ENCODE data around the gene CSF2. TPM values are rescaled to one million over a fixed set of nuclear protein-coding genes. Genes with fewer than 3 reads are reported as not detected.

The CSF2 gene
- total and polyA plus RNA-seq, 2 of the 4 experiments (the other 2 are of a cell fraction): 0.31 TPM; not detected in 1

DNA sequence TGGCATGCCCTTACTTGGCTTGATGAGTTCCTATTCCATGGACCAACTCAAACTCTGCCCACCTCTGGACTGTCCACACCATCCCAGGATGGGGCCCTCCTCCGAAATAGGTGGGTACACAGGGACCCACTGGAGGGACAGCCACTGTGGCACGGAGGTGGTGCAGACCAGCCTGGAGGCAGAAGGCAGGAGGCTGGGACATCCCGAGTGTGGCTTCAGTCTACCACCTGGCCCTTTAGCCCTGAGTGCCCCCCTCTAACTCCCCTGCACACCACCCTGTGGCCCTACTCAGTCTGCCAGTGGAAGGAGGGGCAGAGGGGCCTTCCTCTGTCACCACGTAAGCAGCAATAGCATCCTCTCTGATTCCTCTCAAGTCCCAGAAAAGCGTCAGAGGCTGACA, 9.4 kb upstream of the CSF2 start:
- TF ChIP-seq FOS (IDR thresholded peaks at IDR 0.05; ENCODE audit: low read depth, low read length) (no peak), MXI1 (IDR thresholded peaks at IDR 0.05; ENCODE audit: borderline replicate concordance, low read depth, low read length) (no peak), MAZ (IDR thresholded peaks at IDR 0.05; ENCODE audit: borderline replicate concordance, low read depth, low read length) (no peak), BHLHE40 (IDR thresholded peaks at IDR 0.05; ENCODE audit: low read depth, low read length) (no peak), RCOR1 (IDR thresholded peaks at IDR 0.05; ENCODE audit: insufficient replicate concordance, low read length) (no peak), POLR2A (IDR thresholded peaks at IDR 0.05; ENCODE audit: low read depth, low read length) (no peak), CHD1 (IDR thresholded peaks at IDR 0.05; ENCODE audit: low read depth, low read length) (no peak), RAD21 (IDR thresholded peaks at IDR 0.05; ENCODE audit: low read length) (no peak), CEBPB (IDR thresholded peaks at IDR 0.05; ENCODE audit: low read depth, low read length) (no peak), SMC3 (IDR thresholded peaks at IDR 0.05; ENCODE audit: low read depth, low read length) (no peak), MAFK (IDR thresholded peaks at IDR 0.05; ENCODE audit: low read depth, low read length) (no peak), NFE2L2 (IDR thresholded peaks at IDR 0.05; ENCODE audit: low read depth, low read length) (no peak)
- TF ChIP-seq, protein P1, sequence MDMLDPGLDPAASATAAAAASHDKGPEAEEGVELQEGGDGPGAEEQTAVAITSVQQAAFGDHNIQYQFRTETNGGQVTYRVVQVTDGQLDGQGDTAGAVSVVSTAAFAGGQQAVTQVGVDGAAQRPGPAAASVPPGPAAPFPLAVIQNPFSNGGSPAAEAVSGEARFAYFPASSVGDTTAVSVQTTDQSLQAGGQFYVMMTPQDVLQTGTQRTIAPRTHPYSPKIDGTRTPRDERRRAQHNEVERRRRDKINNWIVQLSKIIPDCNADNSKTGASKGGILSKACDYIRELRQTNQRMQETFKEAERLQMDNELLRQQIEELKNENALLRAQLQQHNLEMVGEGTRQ (IDR thresholded peaks at IDR 0.05; ENCODE audit: low read depth, low read length): no peak
- TF ChIP-seq, protein P2, sequence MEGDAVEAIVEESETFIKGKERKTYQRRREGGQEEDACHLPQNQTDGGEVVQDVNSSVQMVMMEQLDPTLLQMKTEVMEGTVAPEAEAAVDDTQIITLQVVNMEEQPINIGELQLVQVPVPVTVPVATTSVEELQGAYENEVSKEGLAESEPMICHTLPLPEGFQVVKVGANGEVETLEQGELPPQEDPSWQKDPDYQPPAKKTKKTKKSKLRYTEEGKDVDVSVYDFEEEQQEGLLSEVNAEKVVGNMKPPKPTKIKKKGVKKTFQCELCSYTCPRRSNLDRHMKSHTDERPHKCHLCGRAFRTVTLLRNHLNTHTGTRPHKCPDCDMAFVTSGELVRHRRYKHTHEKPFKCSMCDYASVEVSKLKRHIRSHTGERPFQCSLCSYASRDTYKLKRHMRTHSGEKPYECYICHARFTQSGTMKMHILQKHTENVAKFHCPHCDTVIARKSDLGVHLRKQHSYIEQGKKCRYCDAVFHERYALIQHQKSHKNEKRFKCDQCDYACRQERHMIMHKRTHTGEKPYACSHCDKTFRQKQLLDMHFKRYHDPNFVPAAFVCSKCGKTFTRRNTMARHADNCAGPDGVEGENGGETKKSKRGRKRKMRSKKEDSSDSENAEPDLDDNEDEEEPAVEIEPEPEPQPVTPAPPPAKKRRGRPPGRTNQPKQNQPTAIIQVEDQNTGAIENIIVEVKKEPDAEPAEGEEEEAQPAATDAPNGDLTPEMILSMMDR (conservative IDR thresholded peaks at IDR 0.05; ENCODE audit: low read depth, low read length): no peak
- TF ChIP-seq, protein P3, sequence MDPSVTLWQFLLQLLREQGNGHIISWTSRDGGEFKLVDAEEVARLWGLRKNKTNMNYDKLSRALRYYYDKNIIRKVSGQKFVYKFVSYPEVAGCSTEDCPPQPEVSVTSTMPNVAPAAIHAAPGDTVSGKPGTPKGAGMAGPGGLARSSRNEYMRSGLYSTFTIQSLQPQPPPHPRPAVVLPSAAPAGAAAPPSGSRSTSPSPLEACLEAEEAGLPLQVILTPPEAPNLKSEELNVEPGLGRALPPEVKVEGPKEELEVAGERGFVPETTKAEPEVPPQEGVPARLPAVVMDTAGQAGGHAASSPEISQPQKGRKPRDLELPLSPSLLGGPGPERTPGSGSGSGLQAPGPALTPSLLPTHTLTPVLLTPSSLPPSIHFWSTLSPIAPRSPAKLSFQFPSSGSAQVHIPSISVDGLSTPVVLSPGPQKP (IDR thresholded peaks at IDR 0.05; ENCODE audit: borderline replicate concordance, low read depth, low read length): no peak

More for the DNA sequence above, 9.4 kb upstream of the CSF2 start:
- no peak overlapping the region for H2BK5ac ChIP-seq (ENCODE audit: low read depth, low read length, poor library complexity, severe bottlenecking)
- H3K14ac ChIP-seq (replicated peaks; ENCODE audit: low read depth, low read length): no peak overlapping the region
- no peak overlapping the region for H3K27ac ChIP-seq (ENCODE audit: insufficient read depth, low read length)
- H3K23ac ChIP-seq (ENCODE audit: low read depth, low read length): no peak overlapping the region
- in situ Hi-C loops (cut with MboI; ENCODE audit: low sequenced_read_pairs): loop anchor here (10.0 kb wide), 1 partner anchor 301 kb away; the partner anchor contains the start of gene SLC22A5
- no peak overlapping the region for H3K9ac ChIP-seq (ENCODE audit: low read depth, low read length)
- H2AK9ac ChIP-seq (replicated peaks; ENCODE audit: low read depth, low read length, poor library complexity): peak overlapping the region; percentile 34
- dilution Hi-C loops (cut with HindIII; ENCODE audit: low sequenced_read_pairs, unreplicated experiment): no loop called here
- BruUV-seq (replicated peaks): no TSS peak
- no peak overlapping the region for H4K91ac ChIP-seq (ENCODE audit: insufficient read depth, low read depth, low read length)
- no peak for ATAC-seq (ENCODE audit: low read depth)
- intact Hi-C loops (cut with micrococcal nuclease): loop anchor here (2.0 to 10.0 kb wide), 3 partner anchors 117 to 431 kb away; partner anchors contain the start of gene IRF1
- peak overlapping the region; percentile 5; the same call in 1 of the 2 replicates for H2AK5ac ChIP-seq (ENCODE audit: low read depth, low read length)
- no peaks in the 10 kb centered on the region for H3K79me1 ChIP-seq (ENCODE audit: low read depth in 1 of 2, low read length in 2 of 2)
- H2AFZ ChIP-seq (replicated peaks; ENCODE audit: low read length, poor library complexity): peak overlapping the region; percentile 26
- DNase-seq: no peak
- no peak overlapping the region for H3K18ac ChIP-seq (ENCODE audit: low read depth, low read length)
- H4K5ac ChIP-seq (ENCODE audit: low read depth, low read length): no peak overlapping the region
- no peak overlapping the region for H2BK15ac ChIP-seq (ENCODE audit: low read depth, low read length)
- no peak overlapping the region for H4K8ac ChIP-seq (ENCODE audit: low read depth in 2 of 2, low read length in 2 of 2)
- no peak overlapping the region for H2BK120ac ChIP-seq (ENCODE audit: low read depth, low read length)
- no peak overlapping the region for H3K4ac ChIP-seq (ENCODE audit: low read depth, low read length)
- 17% methylated on average over 1 of the region's 5 CpGs; no CpG with 5 or more reads in 1 of the 2 experiments for WGBS, 2 experiments (ENCODE audit: extremely low coverage in 2 of 2, insufficient read length in 1 of 2)
- H3K4me2 ChIP-seq (ENCODE audit: low read depth, low read length): no peak overlapping the region
- no peak overlapping the region for H3K56ac ChIP-seq (ENCODE audit: extremely low read depth, insufficient read depth, low read length)
- no peak overlapping the region for H2BK20ac ChIP-seq (ENCODE audit: low read depth, low read length)
- H3K36me3 ChIP-seq (ENCODE audit: control insufficient read depth, insufficient read depth, low read length): no peaks in the 10 kb centered on the region
- H3K4me1 ChIP-seq (ENCODE audit: control insufficient read depth, insufficient read depth, low read length): 0 out of 2 replicates have a peak, but pooled peaks cover 2% of the 10 kb centered on the region
- H3K4me3 ChIP-seq (ENCODE audit: insufficient read depth, low read depth, low read length): no peak overlapping the region
- H3K9me1 ChIP-seq (ENCODE audit: insufficient read depth, low read length): no peaks in the 10 kb centered on the region
- no peaks in the 10 kb centered on the region for H3K9me3 ChIP-seq (ENCODE audit: control insufficient read depth, insufficient read depth, low read length)
- no peaks in the 10 kb centered on the region for H4K20me1 ChIP-seq (ENCODE audit: insufficient read depth, low read length)
- H3K27me3 ChIP-seq (ENCODE audit: control insufficient read depth, insufficient read depth, low read length): no peaks in the 10 kb centered on the region; the same call in 1 of the 2 replicates
- POLR2A ChIA-PET (ENCODE audit: unreplicated experiment): no interaction called here
- CTCF ChIA-PET: interaction anchor here (1.0 to 1.5 kb wide), 3 partner anchors 109 to 126 kb away, joined by 3 read pairs; no protein-coding TSS in a partner anchor
